H1 (cell line): ENCODE data around the gene CAPN8. TPM values are rescaled to one million over a fixed set of nuclear protein-coding genes. Genes with fewer than 3 reads are reported as not detected.

Source experiments
- BRCA1 ChIP-seq: IDR thresholded peaks from 2 replicates; pipeline ENCODE4 v1.6.1; 2012; ENCODE audit warnings: low read depth, low read length, improper control_type of control experiment
- CTBP2 ChIP-seq: IDR thresholded peaks from 2 replicates; pipeline ENCODE4 v1.7.0; 2011; ENCODE audit warnings: borderline replicate concordance, mild to moderate bottlenecking, moderate library complexity, mixed read lengths, low read length; ENCODE audit not compliant: insufficient read depth, insufficient read length
- RAD21 ChIP-seq, 2 experiments: IDR thresholded peaks in 1 of 2; conservative IDR thresholded peaks in 1 of 2; 2 replicates each; pipeline ENCODE4 v1.6.1; 2011; ENCODE audit warnings: low read depth in 2 of 2, low read length in 2 of 2, improper control_type of control experiment in 1 of 2, inconsistent platforms in 1 of 2, mild to moderate bottlenecking in 1 of 2, moderate library complexity in 1 of 2
- SIN3A ChIP-seq, 2 experiments: IDR thresholded peaks in 1 of 2; conservative IDR thresholded peaks in 1 of 2; 2 replicates each; pipeline ENCODE4 v1.6.1; 2011 to 2012; ENCODE audit warnings: low read length in 2 of 2, improper control_type of control experiment in 1 of 2, low read depth in 1 of 2, mild to moderate bottlenecking in 1 of 2
- TAF1 ChIP-seq: IDR thresholded peaks from 2 replicates; pipeline ENCODE4 v1.6.1; 2011; ENCODE audit warnings: mild to moderate bottlenecking, low read depth, low read length
- TBP ChIP-seq: IDR thresholded peaks from 2 replicates; pipeline ENCODE4 v1.6.1; 2011; ENCODE audit warnings: low read depth, low read length, improper control_type of control experiment
- TEAD4 ChIP-seq: IDR thresholded peaks from 2 replicates; pipeline ENCODE4 v1.6.1; 2012; ENCODE audit warnings: low read depth, low read length, inconsistent platforms, mixed read lengths
- polyA plus RNA-seq, 7 experiments: library from polyadenylated mRNA; depleted of rRNA in 3 of 7; stranded (reverse) in 5 of 7; unstranded in 2 of 7; fragments of >200 nt in 5 of 7; fragments of 200-250 nt in 2 of 7; gene quantifications; 1 replicate in 5 of 7; 2 replicates in 1 of 7; 4 replicates in 1 of 7; pipeline versions ENCODE4 v1.2.1 to v1.2.3, GENCODE V29; 2011 to 2013; ENCODE audit warnings: missing spikeins in 2 of 7, mixed read lengths in 2 of 7
- total RNA-seq: library from RNA; stranded (reverse); fragmentation: NEBNext Ultra II Directional; extraction: Animal tissue kit (Norgen Biotek cat#: 25700); gene quantifications from 2 replicates; pipeline ENCODE4 v1.2.1, GENCODE V29; 2021
- TF ChIP-seq, protein P1 (sequence below): fragments of 300-600 bp; sonication (generic); IDR thresholded peaks from 2 replicates; pipeline ENCODE4 v1.7.1; 2012; ENCODE audit warnings: low read length, moderate library complexity, mild to moderate bottlenecking, inconsistent platforms; ENCODE audit not compliant: insufficient replicate concordance
- TF ChIP-seq, protein P2 (sequence below): IDR thresholded peaks from 2 replicates; pipeline ENCODE4 v1.6.1; 2011; ENCODE audit warnings: low read length, improper control_type of control experiment

CAPN8 gene
- total and polyA plus RNA-seq, 2 of the 8 experiments (the other 6 are each of a cell fraction or from before 2014, with no cell fraction given) = 0.20 to 0.26 TPM

DNA sequence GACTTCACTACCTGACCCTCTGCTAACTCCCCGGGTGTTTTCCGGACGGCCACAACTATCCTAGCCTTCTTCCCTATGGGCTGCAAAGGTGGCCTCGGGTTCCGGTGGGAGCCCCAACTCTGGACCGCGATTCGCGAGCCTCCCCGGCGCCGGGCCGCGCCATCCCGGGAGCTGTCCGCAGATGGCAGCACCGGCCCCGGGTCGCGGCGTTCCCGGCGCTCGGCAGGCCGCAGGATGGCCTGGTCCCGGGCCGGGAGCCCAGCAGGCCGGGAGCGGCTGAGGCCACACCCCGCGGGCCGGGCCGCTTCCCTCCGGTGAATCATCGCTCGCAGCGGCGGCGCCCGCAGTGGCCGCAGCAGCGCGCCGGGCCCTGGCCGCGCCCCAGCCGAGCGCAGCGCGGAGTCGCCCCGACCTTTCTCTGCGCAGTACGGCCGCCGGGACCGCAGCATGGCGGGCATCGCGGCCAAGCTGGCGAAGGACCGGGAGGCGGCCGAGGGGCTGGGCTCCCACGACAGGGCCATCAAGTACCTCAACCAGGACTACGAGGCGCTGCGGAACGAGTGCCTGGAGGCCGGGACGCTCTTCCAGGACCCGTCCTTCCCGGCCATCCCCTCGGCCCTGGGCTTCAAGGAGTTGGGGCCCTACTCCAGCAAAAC is 46.8 kb upstream of the CAPN8 start, which contains the start of gene CAPN2 (continued):
- TF ChIP-seq, protein P1, sequence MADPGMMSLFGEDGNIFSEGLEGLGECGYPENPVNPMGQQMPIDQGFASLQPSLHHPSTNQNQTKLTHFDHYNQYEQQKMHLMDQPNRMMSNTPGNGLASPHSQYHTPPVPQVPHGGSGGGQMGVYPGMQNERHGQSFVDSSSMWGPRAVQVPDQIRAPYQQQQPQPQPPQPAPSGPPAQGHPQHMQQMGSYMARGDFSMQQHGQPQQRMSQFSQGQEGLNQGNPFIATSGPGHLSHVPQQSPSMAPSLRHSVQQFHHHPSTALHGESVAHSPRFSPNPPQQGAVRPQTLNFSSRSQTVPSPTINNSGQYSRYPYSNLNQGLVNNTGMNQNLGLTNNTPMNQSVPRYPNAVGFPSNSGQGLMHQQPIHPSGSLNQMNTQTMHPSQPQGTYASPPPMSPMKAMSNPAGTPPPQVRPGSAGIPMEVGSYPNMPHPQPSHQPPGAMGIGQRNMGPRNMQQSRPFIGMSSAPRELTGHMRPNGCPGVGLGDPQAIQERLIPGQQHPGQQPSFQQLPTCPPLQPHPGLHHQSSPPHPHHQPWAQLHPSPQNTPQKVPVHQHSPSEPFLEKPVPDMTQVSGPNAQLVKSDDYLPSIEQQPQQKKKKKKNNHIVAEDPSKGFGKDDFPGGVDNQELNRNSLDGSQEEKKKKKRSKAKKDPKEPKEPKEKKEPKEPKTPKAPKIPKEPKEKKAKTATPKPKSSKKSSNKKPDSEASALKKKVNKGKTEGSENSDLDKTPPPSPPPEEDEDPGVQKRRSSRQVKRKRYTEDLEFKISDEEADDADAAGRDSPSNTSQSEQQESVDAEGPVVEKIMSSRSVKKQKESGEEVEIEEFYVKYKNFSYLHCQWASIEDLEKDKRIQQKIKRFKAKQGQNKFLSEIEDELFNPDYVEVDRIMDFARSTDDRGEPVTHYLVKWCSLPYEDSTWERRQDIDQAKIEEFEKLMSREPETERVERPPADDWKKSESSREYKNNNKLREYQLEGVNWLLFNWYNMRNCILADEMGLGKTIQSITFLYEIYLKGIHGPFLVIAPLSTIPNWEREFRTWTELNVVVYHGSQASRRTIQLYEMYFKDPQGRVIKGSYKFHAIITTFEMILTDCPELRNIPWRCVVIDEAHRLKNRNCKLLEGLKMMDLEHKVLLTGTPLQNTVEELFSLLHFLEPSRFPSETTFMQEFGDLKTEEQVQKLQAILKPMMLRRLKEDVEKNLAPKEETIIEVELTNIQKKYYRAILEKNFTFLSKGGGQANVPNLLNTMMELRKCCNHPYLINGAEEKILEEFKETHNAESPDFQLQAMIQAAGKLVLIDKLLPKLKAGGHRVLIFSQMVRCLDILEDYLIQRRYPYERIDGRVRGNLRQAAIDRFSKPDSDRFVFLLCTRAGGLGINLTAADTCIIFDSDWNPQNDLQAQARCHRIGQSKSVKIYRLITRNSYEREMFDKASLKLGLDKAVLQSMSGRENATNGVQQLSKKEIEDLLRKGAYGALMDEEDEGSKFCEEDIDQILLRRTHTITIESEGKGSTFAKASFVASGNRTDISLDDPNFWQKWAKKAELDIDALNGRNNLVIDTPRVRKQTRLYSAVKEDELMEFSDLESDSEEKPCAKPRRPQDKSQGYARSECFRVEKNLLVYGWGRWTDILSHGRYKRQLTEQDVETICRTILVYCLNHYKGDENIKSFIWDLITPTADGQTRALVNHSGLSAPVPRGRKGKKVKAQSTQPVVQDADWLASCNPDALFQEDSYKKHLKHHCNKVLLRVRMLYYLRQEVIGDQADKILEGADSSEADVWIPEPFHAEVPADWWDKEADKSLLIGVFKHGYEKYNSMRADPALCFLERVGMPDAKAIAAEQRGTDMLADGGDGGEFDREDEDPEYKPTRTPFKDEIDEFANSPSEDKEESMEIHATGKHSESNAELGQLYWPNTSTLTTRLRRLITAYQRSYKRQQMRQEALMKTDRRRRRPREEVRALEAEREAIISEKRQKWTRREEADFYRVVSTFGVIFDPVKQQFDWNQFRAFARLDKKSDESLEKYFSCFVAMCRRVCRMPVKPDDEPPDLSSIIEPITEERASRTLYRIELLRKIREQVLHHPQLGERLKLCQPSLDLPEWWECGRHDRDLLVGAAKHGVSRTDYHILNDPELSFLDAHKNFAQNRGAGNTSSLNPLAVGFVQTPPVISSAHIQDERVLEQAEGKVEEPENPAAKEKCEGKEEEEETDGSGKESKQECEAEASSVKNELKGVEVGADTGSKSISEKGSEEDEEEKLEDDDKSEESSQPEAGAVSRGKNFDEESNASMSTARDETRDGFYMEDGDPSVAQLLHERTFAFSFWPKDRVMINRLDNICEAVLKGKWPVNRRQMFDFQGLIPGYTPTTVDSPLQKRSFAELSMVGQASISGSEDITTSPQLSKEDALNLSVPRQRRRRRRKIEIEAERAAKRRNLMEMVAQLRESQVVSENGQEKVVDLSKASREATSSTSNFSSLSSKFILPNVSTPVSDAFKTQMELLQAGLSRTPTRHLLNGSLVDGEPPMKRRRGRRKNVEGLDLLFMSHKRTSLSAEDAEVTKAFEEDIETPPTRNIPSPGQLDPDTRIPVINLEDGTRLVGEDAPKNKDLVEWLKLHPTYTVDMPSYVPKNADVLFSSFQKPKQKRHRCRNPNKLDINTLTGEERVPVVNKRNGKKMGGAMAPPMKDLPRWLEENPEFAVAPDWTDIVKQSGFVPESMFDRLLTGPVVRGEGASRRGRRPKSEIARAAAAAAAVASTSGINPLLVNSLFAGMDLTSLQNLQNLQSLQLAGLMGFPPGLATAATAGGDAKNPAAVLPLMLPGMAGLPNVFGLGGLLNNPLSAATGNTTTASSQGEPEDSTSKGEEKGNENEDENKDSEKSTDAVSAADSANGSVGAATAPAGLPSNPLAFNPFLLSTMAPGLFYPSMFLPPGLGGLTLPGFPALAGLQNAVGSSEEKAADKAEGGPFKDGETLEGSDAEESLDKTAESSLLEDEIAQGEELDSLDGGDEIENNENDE = no peak
- TF ChIP-seq, protein P2, sequence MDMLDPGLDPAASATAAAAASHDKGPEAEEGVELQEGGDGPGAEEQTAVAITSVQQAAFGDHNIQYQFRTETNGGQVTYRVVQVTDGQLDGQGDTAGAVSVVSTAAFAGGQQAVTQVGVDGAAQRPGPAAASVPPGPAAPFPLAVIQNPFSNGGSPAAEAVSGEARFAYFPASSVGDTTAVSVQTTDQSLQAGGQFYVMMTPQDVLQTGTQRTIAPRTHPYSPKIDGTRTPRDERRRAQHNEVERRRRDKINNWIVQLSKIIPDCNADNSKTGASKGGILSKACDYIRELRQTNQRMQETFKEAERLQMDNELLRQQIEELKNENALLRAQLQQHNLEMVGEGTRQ = no peak
- peak; percentile 66; the same call in 1 of the 2 replicates for TF ChIP-seq TAF1
- TF ChIP-seq BRCA1 = no peak
- no peak for TF ChIP-seq SIN3A (conservative IDR thresholded peaks at IDR 0.05 in 1 of 2, IDR thresholded peaks at IDR 0.05 in 1 of 2; ENCODE audit: low read depth in 1 of 2, low read length in 2 of 2)
- TF ChIP-seq TEAD4 = no peak
- TF ChIP-seq TBP = peak; percentile 66; the same call in 1 of the 2 replicates
- TF ChIP-seq CTBP2 = no peak
- TF ChIP-seq RAD21 (IDR thresholded peaks at IDR 0.05 in 1 of 2, conservative IDR thresholded peaks at IDR 0.05 in 1 of 2; ENCODE audit: low read depth in 2 of 2, low read length in 2 of 2) = peak; percentile 68 to 88
